Lung (tissue), 12 donors: Measurements from ENCODE around the gene ANKRD31. TPM values are rescaled to one million over a fixed set of nuclear protein-coding genes. Genes with fewer than 3 reads are reported as not detected.
"Not testable (repeated sequence)": the region's sequence is repeated elsewhere in the genome, so short reads cannot be mapped to it uniquely, and the experiment has no call there.

Source experiments
- ATAC-seq: fragments of 200-7000 bp; cut with Tn5 transposase; one replicate; pipeline ENCODE4 v1.9.1; 2020; ENCODE audit warnings: moderate number of reproducible peaks; ENCODE audit not compliant: insufficient read depth, low FRiP score
- DNase-seq, 3 donors: peaks; one replicate each; pipeline ENCODE4 v3.0.0-alpha.2; 2013 to 2017
- H3K27ac ChIP-seq, 2 donors: one replicate each; pipeline ENCODE4 v1.5.1; 2013; ENCODE audit warnings: mild to moderate bottlenecking in 2 of 2, moderate library complexity in 2 of 2, control low read depth in 1 of 2, inconsistent platforms in 1 of 2, low read depth in 1 of 2, low read length in 1 of 2
- H3K27me3 ChIP-seq, 3 donors: one replicate each; pipeline ENCODE4 v1.5.1; 2013; ENCODE audit warnings: low read length in 2 of 3; ENCODE audit not compliant: control insufficient read depth in 3 of 3, insufficient read depth in 3 of 3
- H3K36me3 ChIP-seq, 4 donors: one replicate each; pipeline ENCODE4 v1.5.1; 2013; ENCODE audit warnings: low read length in 4 of 4, mild to moderate bottlenecking in 1 of 4, moderate library complexity in 1 of 4; ENCODE audit not compliant: control insufficient read depth in 4 of 4, insufficient read depth in 4 of 4
- H3K4me1 ChIP-seq, 5 donors: one replicate each; pipeline ENCODE4 v1.5.1; 2013; ENCODE audit warnings: low read length in 5 of 5, mild to moderate bottlenecking in 2 of 5, moderate library complexity in 1 of 5; ENCODE audit not compliant: control insufficient read depth in 5 of 5, insufficient read depth in 5 of 5
- H3K4me3 ChIP-seq: one replicate; pipeline ENCODE4 v1.5.1; 2013; ENCODE audit warnings: mild to moderate bottlenecking, control low read depth, moderate library complexity
- H3K9ac ChIP-seq, 2 donors: one replicate each; pipeline ENCODE4 v1.5.1; 2013; ENCODE audit warnings: low read length in 2 of 2, control low read depth in 1 of 2; ENCODE audit not compliant: insufficient read depth in 1 of 2
- H3K9me3 ChIP-seq, 4 donors: one replicate each; pipeline ENCODE4 v1.5.1; 2013; ENCODE audit warnings: low read length in 3 of 4, mild to moderate bottlenecking in 1 of 4, moderate library complexity in 1 of 4; ENCODE audit not compliant: control insufficient read depth in 4 of 4, insufficient read depth in 3 of 4
- WGBS, 2 donors: extraction: QIAGEN DNeasy Blood & Tissue Kit; methylation state at CpG; one replicate each; pipeline ENCODE4 v1.1.7; 2013; 5-methylcytosine and 5-hydroxymethylcytosine counted together
- polyA plus RNA-seq, 2 donors: library from polyadenylated mRNA; stranded (reverse); fragments of 200-250 nt; gene quantifications; one replicate each; pipeline ENCODE4 v1.2.1, GENCODE V29; 2013
- total RNA-seq, 2 donors: library from RNA; depleted of rRNA in 1 of 2; stranded (reverse); fragments of >200 nt in 1 of 2; gene quantifications; one replicate each; pipeline ENCODE4 v1.2.1, GENCODE V29; 2014 to 2021
- TF ChIP-seq, protein P1 (sequence below): IDR thresholded peaks from 2 replicates; pipeline ENCODE4 v1.5.1; 2012; ENCODE audit warnings: mild to moderate bottlenecking; ENCODE audit errors: control extremely low read depth, extremely low read depth
- donor health status: control.
- donor health status: control.
- donor health status: Bipolar disorder and iron deficiency.
- donor health status: healthy.
- donor health status: DM: yes; HTN: yes; CAD: no.

ANKRD31 gene
- total and polyA plus RNA-seq, 4 donors = 0.06 to 0.51 (median 0.16) TPM

DNA sequence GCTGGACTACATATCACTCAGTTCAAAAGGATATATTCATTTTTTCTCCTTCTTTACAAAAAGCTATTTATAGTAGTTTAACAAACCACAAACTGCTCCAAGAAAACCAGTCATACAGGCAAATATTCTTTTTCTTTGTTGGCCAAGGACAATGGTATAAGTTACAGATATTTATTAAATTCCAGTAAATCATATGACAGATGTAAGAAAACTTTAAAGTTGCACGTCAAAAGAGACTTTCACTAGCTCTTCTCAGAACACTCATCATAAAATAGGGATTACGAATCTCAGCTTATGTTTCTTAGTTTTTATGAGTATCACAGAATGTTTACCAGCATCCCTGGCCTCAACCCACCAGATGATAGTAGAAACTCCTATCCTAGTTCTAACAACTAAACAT is 67.2 kb downstream of the ANKRD31 start:
- 76 to 87% methylated on average over 2 of the region's 2 CpGs for WGBS, 2 donors

DNA sequence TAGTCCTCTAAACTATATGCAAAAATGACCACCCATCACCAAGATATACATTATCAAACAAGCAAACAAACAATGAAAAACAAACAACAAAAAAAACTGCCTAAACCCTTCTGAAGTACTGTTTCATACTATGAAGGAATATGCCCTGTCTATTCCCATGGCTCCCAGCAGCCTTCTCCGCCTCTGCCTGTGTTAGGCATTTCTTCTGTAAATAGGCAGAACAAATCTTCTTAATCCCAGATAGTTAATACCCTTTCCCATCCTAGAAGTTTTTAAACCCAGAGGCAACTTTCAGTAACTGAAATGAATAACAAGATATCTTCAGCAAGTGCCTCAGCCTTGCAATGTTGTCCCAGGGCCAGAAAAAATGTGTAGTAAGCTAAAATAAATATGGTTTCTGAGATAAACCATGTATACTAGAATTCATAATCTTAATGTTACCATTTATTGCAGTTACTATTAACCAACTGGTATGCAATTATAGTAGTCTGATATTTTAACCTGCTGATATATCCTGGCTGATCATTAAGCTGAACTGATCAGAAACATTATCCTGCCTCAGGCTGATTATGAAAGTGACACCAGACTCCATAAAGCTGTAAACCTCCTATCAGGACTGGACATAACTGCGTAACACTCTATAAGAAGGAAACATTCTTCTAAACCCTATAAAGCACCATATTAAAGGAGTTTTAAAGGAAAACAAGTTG is 68.5 kb downstream of the ANKRD31 start:
- TF ChIP-seq, protein P1, sequence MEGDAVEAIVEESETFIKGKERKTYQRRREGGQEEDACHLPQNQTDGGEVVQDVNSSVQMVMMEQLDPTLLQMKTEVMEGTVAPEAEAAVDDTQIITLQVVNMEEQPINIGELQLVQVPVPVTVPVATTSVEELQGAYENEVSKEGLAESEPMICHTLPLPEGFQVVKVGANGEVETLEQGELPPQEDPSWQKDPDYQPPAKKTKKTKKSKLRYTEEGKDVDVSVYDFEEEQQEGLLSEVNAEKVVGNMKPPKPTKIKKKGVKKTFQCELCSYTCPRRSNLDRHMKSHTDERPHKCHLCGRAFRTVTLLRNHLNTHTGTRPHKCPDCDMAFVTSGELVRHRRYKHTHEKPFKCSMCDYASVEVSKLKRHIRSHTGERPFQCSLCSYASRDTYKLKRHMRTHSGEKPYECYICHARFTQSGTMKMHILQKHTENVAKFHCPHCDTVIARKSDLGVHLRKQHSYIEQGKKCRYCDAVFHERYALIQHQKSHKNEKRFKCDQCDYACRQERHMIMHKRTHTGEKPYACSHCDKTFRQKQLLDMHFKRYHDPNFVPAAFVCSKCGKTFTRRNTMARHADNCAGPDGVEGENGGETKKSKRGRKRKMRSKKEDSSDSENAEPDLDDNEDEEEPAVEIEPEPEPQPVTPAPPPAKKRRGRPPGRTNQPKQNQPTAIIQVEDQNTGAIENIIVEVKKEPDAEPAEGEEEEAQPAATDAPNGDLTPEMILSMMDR = no peak
- DNase-seq (no peak), ATAC-seq (no peak)
- Histone ChIP-seq H3K4me1 (no peaks in the 10 kb centered on the region), H3K9ac (no peak overlapping the region), H3K9me3 (no peaks in the 10 kb centered on the region), H3K36me3 (no peaks in the 10 kb centered on the region), H3K4me3 (no peak overlapping the region), H3K27ac (no peak overlapping the region), H3K27me3 (no peaks in the 10 kb centered on the region)
- 85 to 86% methylated on average over 2 of the region's 2 CpGs for WGBS, 2 donors

More for the DNA sequence above, 67.2 kb downstream of the ANKRD31 start:
- Histone ChIP-seq H3K9me3 (no peaks in the 10 kb centered on the region), H3K9ac (no peak overlapping the region), H3K27ac (no peak overlapping the region), H3K36me3 (no peaks in the 10 kb centered on the region), H3K4me1 (no peaks in the 10 kb centered on the region), H3K4me3 (no peak overlapping the region), H3K27me3 (no peaks in the 10 kb centered on the region)
- DNase-seq (no peak), ATAC-seq (no peak)
- TF ChIP-seq, protein P1 = no peak

DNA sequence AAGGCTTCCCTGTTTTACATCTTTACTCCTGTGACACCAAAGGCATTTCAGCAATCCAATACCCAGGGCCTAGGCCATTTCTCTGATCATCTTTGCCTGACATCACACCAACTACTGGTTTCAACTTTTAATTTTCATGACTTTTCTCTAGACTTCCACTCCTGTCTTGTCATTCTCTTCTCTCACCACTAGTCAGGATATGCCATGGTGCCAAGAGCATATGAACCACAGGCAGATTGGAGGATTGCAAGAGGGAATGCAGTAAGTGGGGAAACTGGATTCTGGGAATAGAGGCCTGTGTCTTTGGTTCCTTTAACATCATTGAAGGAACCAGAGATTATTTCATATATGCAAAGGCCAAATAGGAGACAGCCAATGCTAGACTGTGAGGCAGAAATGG is 69.3 kb downstream of the ANKRD31 start:
- TF ChIP-seq, protein P1 = no peak
- H3K4me1 ChIP-seq = no peaks in the 10 kb centered on the region
- no peaks in the 10 kb centered on the region for H3K36me3 ChIP-seq
- no peak overlapping the region for H3K27ac ChIP-seq
- H3K9ac ChIP-seq = no peak overlapping the region
- H3K4me3 ChIP-seq = no peak overlapping the region
- no peak for DNase-seq
- no peak for ATAC-seq
- H3K27me3 ChIP-seq = no peaks in the 10 kb centered on the region
- H3K9me3 ChIP-seq = no peaks in the 10 kb centered on the region

DNA sequence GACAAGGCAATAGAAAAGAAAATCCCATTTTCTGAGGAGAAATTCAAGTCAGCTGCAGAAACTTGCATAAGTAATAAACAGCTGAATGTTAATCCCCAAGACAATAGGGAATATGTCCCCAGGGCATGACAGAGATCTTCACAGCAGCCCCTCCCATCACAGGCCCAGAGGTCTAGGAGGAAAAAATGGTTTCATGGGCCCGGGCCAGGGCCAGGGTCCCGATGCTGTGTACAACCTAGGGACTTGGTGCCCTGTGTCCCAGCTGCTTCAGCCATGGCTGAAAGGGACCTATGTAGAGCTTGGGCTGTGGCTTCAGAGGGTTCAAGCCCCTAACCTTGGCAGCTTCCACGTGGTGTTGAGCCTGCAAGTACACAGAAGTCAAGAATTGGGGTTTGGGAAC is 75.2 kb downstream of the ANKRD31 start:
- not testable (repeated sequence) for DNase-seq, H3K4me1 ChIP-seq, ATAC-seq, H3K4me3 ChIP-seq, H3K27me3 ChIP-seq, H3K9me3 ChIP-seq, H3K9ac ChIP-seq, H3K27ac ChIP-seq, H3K36me3 ChIP-seq
- 76 to 82% methylated on average over 3 of the region's 3 CpGs for WGBS, 2 donors
